Duodenal mucosa (tissue), 2 donors: ENCODE data around the gene ALK.
"Not testable (repeated sequence)": the region's sequence is repeated elsewhere in the genome, so short reads cannot be mapped to it uniquely, and the experiment has no call there.

Experiments
- H3K27ac ChIP-seq: one replicate; pipeline ENCODE4 v1.7.0; 2013; ENCODE audit warnings: low read depth, low read length
- H3K27me3 ChIP-seq, 2 donors: one replicate each; pipeline ENCODE4 v1.7.0; 2013; ENCODE audit warnings: low read length in 2 of 2, control low read depth in 1 of 2; ENCODE audit not compliant: insufficient read depth in 2 of 2, control insufficient read depth in 1 of 2
- H3K36me3 ChIP-seq, 2 donors: one replicate each; pipeline ENCODE4 v1.7.0; 2013; ENCODE audit warnings: low read length in 2 of 2, control low read depth in 1 of 2; ENCODE audit not compliant: insufficient read depth in 2 of 2, control insufficient read depth in 1 of 2
- H3K4me1 ChIP-seq, 2 donors: one replicate each; pipeline ENCODE4 v1.7.0; 2013; ENCODE audit warnings: low read length in 2 of 2, control low read depth in 1 of 2; ENCODE audit not compliant: insufficient read depth in 2 of 2, control insufficient read depth in 1 of 2
- H3K4me3 ChIP-seq, 2 donors: one replicate each; pipeline ENCODE4 v1.7.0; 2013; ENCODE audit warnings: low read length in 2 of 2, low read depth in 1 of 2
- H3K9ac ChIP-seq, 2 donors: one replicate each; pipeline ENCODE4 v1.7.0; 2013; ENCODE audit warnings: low read length in 2 of 2, low read depth in 1 of 2
- H3K9me3 ChIP-seq, 2 donors: one replicate each; pipeline ENCODE4 v1.7.0; 2013; ENCODE audit warnings: low read length in 2 of 2, control low read depth in 1 of 2; ENCODE audit not compliant: control insufficient read depth in 1 of 2

ALK gene

DNA sequence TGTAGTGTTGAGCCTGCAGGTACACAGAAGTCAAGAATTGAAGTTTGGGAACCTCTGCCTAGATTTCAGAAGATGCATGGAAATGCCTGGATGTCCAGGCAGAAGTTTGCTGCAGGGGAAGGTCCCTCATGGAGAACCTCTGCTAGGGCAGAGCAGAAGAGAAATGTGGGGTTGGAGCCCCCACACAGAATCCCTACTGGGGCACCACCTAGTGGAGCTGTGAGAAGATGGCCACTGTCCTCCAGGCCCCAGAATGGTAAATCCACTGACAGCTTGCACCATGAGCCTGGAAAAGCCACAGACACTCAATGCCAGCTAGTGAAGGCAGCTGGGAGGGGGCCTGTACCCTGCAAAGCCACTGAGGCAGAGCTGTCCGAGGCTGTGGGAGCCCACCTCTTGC lies 97.2 kb downstream of the ALK start:
- H3K4me1 ChIP-seq, result not testable (repeated sequence)

DNA sequence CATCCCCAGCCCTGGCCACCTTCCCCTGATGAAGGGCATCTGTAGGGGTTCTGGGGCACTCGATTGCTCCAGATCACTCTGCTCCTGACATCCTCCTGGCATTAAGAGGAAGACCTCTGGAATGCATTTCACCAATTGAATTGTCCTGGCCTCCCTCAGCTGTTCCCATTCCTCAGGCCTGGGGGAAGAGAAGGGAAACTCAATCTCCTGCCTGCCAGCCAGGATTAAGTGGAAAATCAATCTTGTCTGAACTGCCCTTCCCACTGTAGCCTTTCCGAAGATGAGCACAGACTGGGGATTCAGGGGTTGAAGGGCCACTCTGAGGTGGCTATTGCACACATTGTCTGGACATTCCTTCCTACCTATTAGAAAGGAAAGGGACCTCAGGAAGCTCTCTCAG lies 99.8 kb downstream of the ALK start:
- no peaks in the 10 kb centered on the region for H3K36me3 ChIP-seq
- no peak overlapping the region for H3K9ac ChIP-seq
- no peaks in the 10 kb centered on the region for H3K9me3 ChIP-seq
- H3K4me1 ChIP-seq, result no peaks in the 10 kb centered on the region
- H3K4me3 ChIP-seq, result no peak overlapping the region
- H3K27ac ChIP-seq, result no peak overlapping the region
- no peaks in the 10 kb centered on the region for H3K27me3 ChIP-seq

More for the DNA sequence above, 97.2 kb downstream of the ALK start:
- not testable (repeated sequence) for H3K27ac ChIP-seq, H3K9me3 ChIP-seq, H3K4me3 ChIP-seq, H3K36me3 ChIP-seq, H3K9ac ChIP-seq, H3K27me3 ChIP-seq

DNA sequence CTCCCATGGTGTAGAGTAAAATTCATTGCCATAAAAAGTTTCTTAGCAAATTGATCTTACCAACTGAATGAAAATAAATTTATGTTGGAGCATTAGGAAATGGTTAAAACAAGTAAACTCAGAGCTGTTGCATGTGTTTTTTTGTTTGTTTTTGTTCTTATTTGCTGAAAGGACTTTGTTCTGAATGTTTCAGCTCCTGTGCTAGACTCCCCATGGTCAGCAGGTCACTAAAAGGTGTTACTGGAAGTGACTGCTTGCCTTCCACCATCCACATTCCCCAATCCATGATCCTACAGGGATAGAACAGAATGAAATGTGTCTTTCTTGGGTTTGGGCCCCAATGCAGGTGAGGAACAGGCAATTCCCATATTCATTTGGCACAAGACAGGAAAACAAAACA lies 101.8 kb downstream of the ALK start:
- no peak overlapping the region for H3K4me3 ChIP-seq

DNA sequence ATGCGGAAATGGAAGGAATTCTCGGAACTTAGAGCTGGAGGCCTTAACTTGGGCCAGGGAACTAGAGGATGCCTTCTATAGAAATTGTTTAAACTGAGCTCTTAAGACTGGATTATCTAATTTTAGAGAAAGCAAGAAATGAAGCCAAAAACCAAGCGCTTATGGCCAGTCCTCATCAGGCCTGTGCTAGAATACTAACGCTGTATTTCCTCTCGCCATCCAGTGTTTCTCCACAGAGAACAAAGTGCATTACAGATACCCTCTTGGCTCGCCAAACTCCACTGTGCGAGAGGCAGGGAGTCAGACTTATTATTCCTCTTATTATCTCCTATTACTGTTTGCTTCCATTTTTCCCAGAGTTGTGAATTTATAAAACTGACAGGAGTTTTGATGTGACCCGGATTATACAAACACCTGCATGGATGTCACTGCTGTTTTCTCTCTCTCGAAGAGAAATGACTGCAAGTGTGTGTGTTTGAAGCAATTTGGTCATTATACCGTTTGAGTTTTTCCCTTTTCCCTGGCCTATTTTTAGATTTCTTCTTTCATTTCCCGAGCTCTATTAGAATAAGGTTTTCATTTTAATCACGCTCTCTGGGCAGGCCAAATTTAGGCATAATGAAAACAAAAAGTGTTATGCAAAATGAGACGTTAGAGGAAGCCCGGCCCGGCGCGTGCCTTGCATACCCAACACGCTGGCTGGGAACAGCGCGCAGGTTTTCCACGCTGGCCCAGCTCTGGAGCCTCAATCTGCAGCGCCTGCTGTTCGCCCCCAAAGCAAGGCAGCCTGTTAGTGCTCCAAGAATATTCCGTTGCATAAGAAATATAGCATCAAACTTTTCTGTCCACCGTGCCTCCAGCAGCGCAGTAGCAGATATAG lies 103.3 kb downstream of the ALK start:
- Histone ChIP-seq H3K27me3 (no peaks in the 10 kb centered on the region), H3K36me3 (no peaks in the 10 kb centered on the region), H3K4me1 (no peaks in the 10 kb centered on the region), H3K9me3 (no peaks in the 10 kb centered on the region), H3K27ac (no peak overlapping the region), H3K9ac (no peak overlapping the region), H3K4me3 (no peak overlapping the region)

More for the DNA sequence above, 101.8 kb downstream of the ALK start:
- H3K36me3 ChIP-seq, result no peaks in the 10 kb centered on the region
- H3K9me3 ChIP-seq, result no peaks in the 10 kb centered on the region
- H3K27ac ChIP-seq, result no peak overlapping the region
- no peak overlapping the region for H3K9ac ChIP-seq
- H3K4me1 ChIP-seq, result no peaks in the 10 kb centered on the region
- H3K27me3 ChIP-seq, result no peaks in the 10 kb centered on the region

DNA sequence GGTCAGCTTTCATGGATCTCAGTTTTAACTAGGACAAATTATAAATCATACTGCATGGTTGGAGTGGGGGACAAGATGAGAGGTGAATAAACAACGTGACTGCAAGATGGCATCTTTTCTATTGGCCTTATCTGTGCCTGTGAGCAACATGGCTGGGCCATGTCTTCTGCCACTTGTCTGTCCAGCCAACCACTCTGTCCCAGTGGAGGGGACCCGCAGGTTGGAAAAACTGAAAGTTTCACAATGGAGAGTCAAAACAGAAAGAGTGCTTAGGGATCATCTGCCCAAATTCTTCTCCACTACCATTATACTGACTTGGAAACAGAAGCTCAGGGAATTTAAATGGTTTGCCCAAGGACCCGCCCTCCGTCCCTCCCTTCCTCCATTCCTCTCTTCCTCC lies 104.1 kb downstream of the ALK start:
- H3K4me3 ChIP-seq, result no peak overlapping the region
- no peaks in the 10 kb centered on the region for H3K9me3 ChIP-seq
- H3K27me3 ChIP-seq, result no peaks in the 10 kb centered on the region
- H3K36me3 ChIP-seq, result no peaks in the 10 kb centered on the region
- H3K9ac ChIP-seq, result no peak overlapping the region
- H3K4me1 ChIP-seq, result no peaks in the 10 kb centered on the region
- no peak overlapping the region for H3K27ac ChIP-seq

GRCh38 chr2:29816651-29817050 lies 104.7 kb downstream of the ALK start:
- Histone ChIP-seq H3K9me3 (no peaks in the 10 kb centered on the region), H3K36me3 (no peaks in the 10 kb centered on the region), H3K4me3 (no peak overlapping the region), H3K27me3 (no peaks in the 10 kb centered on the region), H3K4me1 (no peaks in the 10 kb centered on the region), H3K27ac (no peak overlapping the region), H3K9ac (no peak overlapping the region)

GRCh38 chr2:29811378-29811777 lies 110.0 kb downstream of the ALK start:
- Histone ChIP-seq H3K36me3 (no peaks in the 10 kb centered on the region), H3K4me3 (no peak overlapping the region), H3K27me3 (no peaks in the 10 kb centered on the region), H3K27ac (no peak overlapping the region), H3K4me1 (no peaks in the 10 kb centered on the region), H3K9me3 (no peaks in the 10 kb centered on the region), H3K9ac (no peak overlapping the region)

DNA sequence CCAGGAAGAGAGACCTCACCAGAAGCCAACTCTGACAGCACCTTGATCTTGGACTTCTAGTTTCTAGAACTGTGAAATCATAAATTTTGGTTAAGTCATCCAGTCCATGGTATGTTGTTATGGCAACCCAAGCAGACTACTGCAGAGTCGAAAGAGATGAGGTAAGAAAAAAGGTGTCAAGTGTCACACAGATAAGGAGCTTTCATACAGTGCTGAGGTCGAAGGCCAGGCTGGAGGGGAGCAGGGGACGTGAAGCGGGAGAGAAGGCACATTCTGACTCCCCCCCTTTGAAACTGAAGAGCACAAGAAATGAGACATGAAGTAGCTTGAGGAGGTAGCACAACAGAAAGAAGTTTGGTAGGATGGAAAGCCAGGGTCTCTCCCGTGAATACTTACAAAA lies 110.4 kb downstream of the ALK start:
- Histone ChIP-seq H3K9ac (no peak overlapping the region), H3K27me3 (no peaks in the 10 kb centered on the region), H3K4me1 (no peaks in the 10 kb centered on the region), H3K36me3 (no peaks in the 10 kb centered on the region), H3K9me3 (no peaks in the 10 kb centered on the region), H3K27ac (no peak overlapping the region), H3K4me3 (no peak overlapping the region)

DNA sequence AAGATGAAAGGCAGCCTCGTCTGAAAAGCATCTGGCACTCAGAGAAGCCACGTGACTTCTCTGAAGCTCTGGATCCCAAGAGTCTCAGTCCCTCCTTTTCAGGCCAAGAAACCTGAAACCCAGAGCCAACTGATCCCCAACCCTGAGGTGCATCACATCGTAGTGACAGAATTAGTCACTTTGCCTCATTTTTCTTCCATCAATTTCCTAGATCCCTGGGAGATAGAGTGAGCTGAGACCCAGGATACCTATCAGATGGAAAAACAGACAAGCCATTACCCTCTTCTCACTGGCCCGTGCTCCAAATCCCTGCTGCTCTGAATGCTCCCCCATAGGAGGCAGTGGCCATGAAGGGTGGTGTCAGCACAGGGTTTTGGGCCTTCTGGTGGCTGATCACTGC lies 113.1 kb downstream of the ALK start:
- H3K9me3 ChIP-seq, result no peaks in the 10 kb centered on the region
- H3K9ac ChIP-seq, result no peak overlapping the region
- H3K4me1 ChIP-seq, result no peaks in the 10 kb centered on the region
- no peak overlapping the region for H3K27ac ChIP-seq
- no peak overlapping the region for H3K4me3 ChIP-seq
- H3K36me3 ChIP-seq, result no peaks in the 10 kb centered on the region
- H3K27me3 ChIP-seq, result no peaks in the 10 kb centered on the region

- no peak overlapping the region for H3K9ac ChIP-seq
- no peaks in the 10 kb centered on the region for H3K27me3 ChIP-seq
- no peaks in the 10 kb centered on the region for H3K9me3 ChIP-seq
- no peak overlapping the region for H3K27ac ChIP-seq
- H3K4me1 ChIP-seq, result no peaks in the 10 kb centered on the region
- no peak overlapping the region for H3K4me3 ChIP-seq
- no peaks in the 10 kb centered on the region for H3K36me3 ChIP-seq
Observed at GRCh38 chr2:29807082-29807481, 114.3 kb downstream of the ALK start.
